ENCODE data around the gene DELE1. TPM values are rescaled to one million over a fixed set of nuclear protein-coding genes. Genes with fewer than 3 reads are reported as not detected.

DELE1 gene
- total RNA-seq, 1 experiment from 2014 or later, result 67.6 TPM

DNA sequence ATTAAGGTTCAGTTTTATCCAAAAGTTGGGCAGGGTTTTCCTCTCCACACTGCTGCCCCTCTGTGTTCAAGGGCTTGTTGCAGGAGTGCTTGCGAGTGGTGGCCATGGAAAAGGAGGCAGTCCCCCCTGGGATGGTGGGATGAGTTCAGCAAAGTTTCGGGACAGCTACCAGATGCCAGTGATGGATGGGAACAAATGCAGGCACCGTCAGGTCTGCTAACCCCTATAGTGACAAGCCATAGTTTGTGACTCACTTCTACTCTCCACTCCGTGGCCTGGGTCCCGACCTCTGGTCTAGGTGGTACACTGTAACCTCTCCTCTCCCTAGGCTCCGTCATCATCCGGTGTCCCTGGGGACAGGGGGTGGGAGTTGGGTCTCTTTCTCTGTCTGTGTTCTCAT, 41.4 kb downstream of the DELE1 start:
- no peak for DNase-seq
- Mint-ChIP-seq H3K9me3 (ENCODE audit: unreplicated experiment) (no peaks in the 10 kb centered on the region), H3K4me3 (ENCODE audit: unreplicated experiment) (no peak overlapping the region), H3K4me1 (ENCODE audit: low read depth, unreplicated experiment) (peaks cover 6% of the 10 kb centered on the region), H3K36me3 (ENCODE audit: insufficient read depth, unreplicated experiment) (peaks cover 15% of the 10 kb centered on the region), H3K27me3 (ENCODE audit: insufficient read depth, unreplicated experiment) (no peaks in the 10 kb centered on the region), H3K27ac (ENCODE audit: unreplicated experiment) (no peak overlapping the region)
- intact Hi-C loops (cut with micrococcal nuclease; ENCODE audit: unreplicated experiment), result no loop called here
- Histone ChIP-seq H3K9me3 (no peaks in the 10 kb centered on the region), H3K36me3 (ENCODE audit: control insufficient read depth, insufficient read depth, low read length) (no peaks in the 10 kb centered on the region), H3K27me3 (replicated peaks; ENCODE audit: control insufficient read depth, insufficient read depth, low read length) (no peaks in the 10 kb centered on the region), H3K4me3 (ENCODE audit: low read depth, low read length) (no peak overlapping the region), H3K4me1 (peaks cover 20% of the 10 kb centered on the region)
- CTCF ChIA-PET, result interaction anchor here (0.6 kb wide), 1 partner anchor 38 kb away, joined by 3 read pairs; no protein-coding TSS in a partner anchor
- TF ChIP-seq, protein P1, sequence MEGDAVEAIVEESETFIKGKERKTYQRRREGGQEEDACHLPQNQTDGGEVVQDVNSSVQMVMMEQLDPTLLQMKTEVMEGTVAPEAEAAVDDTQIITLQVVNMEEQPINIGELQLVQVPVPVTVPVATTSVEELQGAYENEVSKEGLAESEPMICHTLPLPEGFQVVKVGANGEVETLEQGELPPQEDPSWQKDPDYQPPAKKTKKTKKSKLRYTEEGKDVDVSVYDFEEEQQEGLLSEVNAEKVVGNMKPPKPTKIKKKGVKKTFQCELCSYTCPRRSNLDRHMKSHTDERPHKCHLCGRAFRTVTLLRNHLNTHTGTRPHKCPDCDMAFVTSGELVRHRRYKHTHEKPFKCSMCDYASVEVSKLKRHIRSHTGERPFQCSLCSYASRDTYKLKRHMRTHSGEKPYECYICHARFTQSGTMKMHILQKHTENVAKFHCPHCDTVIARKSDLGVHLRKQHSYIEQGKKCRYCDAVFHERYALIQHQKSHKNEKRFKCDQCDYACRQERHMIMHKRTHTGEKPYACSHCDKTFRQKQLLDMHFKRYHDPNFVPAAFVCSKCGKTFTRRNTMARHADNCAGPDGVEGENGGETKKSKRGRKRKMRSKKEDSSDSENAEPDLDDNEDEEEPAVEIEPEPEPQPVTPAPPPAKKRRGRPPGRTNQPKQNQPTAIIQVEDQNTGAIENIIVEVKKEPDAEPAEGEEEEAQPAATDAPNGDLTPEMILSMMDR (IDR thresholded peaks at IDR 0.05; ENCODE audit: insufficient read depth in 1 of 2, low read depth in 1 of 2, low read length in 1 of 2, severe bottlenecking in 1 of 2, unreplicated experiment in 1 of 2), result no peak
- POLR2A ChIA-PET, result no interaction called here
- BruUV-seq (replicated peaks), result no TSS peak

DNA sequence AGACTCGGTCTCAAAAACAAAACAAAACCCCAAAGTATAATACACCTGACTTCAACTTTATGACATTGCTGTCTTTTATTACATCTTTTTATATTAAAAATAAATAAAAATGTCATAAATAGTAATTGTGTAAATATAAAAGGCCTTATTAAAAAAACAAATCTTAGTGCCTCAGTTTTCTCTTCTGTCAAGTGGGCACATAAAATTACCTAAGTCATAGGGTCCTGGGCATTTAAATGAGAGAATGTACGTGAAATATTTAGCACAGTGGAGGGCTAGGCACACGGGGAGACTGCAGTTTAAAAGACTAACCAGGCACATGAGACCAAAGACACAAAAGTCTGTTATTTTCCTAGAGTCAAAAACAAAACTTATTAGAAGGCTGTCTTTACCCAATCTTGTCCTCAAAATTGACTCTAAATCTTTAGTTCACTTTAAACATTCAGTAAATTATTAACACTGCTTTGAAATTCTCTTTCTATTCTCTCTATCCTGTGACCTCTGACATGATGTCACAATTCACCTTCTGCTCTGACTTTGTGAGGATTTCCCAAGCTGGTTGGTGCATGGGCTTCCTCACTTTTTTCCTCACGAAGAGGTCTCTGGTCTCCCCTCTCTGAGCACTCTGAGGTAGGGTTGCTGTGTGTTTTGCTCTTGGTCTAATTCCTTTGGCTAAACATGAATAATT, 42.7 kb downstream of the DELE1 start:
- H3K36me3 Mint-ChIP-seq (ENCODE audit: insufficient read depth, unreplicated experiment), result peaks cover 17% of the 10 kb centered on the region
- H3K27ac Mint-ChIP-seq (ENCODE audit: unreplicated experiment), result no peak overlapping the region
- peaks cover 6% of the 10 kb centered on the region for H3K4me1 Mint-ChIP-seq (ENCODE audit: low read depth, unreplicated experiment)
- Histone ChIP-seq H3K4me1 (peaks cover 23% of the 10 kb centered on the region), H3K27me3 (replicated peaks; ENCODE audit: control insufficient read depth, insufficient read depth, low read length) (no peaks in the 10 kb centered on the region), H3K4me3 (ENCODE audit: low read depth, low read length) (no peak overlapping the region), H3K36me3 (ENCODE audit: control insufficient read depth, insufficient read depth, low read length) (no peaks in the 10 kb centered on the region), H3K9me3 (no peaks in the 10 kb centered on the region)
- intact Hi-C loops (cut with micrococcal nuclease; ENCODE audit: unreplicated experiment), result no loop called here
- DNase-seq, result no peak
- no peaks in the 10 kb centered on the region for H3K9me3 Mint-ChIP-seq (ENCODE audit: unreplicated experiment)
- BruUV-seq (replicated peaks), result no TSS peak
- TF ChIP-seq, protein P1 (IDR thresholded peaks at IDR 0.05; ENCODE audit: insufficient read depth in 1 of 2, low read depth in 1 of 2, low read length in 1 of 2, severe bottlenecking in 1 of 2, unreplicated experiment in 1 of 2), result no peak
- H3K4me3 Mint-ChIP-seq (ENCODE audit: unreplicated experiment), result no peak overlapping the region
- ChIA-PET CTCF (interaction anchor here (0.7 kb wide), 1 partner anchor 53 kb away, joined by 4 read pairs; no protein-coding TSS in a partner anchor), POLR2A (no interaction called here)
- H3K27me3 Mint-ChIP-seq (ENCODE audit: insufficient read depth, unreplicated experiment), result no peaks in the 10 kb centered on the region

- Mint-ChIP-seq H3K36me3 (ENCODE audit: insufficient read depth, unreplicated experiment) (peaks cover 21% of the 10 kb centered on the region), H3K4me3 (ENCODE audit: unreplicated experiment) (no peak overlapping the region), H3K4me1 (ENCODE audit: low read depth, unreplicated experiment) (peaks cover 6% of the 10 kb centered on the region), H3K27ac (ENCODE audit: unreplicated experiment) (no peak overlapping the region), H3K9me3 (ENCODE audit: unreplicated experiment) (no peaks in the 10 kb centered on the region), H3K27me3 (ENCODE audit: insufficient read depth, unreplicated experiment) (no peaks in the 10 kb centered on the region)
- H3K27me3 ChIP-seq (replicated peaks; ENCODE audit: control insufficient read depth, insufficient read depth, low read length), result no peaks in the 10 kb centered on the region
- no TSS peak for BruUV-seq (replicated peaks)
- no peaks in the 10 kb centered on the region for H3K9me3 ChIP-seq
- DNase-seq, result no peak
- H3K4me1 ChIP-seq, result peaks cover 23% of the 10 kb centered on the region
- TF ChIP-seq, protein P1 (IDR thresholded peaks at IDR 0.05; ENCODE audit: insufficient read depth in 1 of 2, low read depth in 1 of 2, low read length in 1 of 2, severe bottlenecking in 1 of 2, unreplicated experiment in 1 of 2), result no peak
- no peak overlapping the region for H3K4me3 ChIP-seq (ENCODE audit: low read depth, low read length)
- H3K36me3 ChIP-seq (ENCODE audit: control insufficient read depth, insufficient read depth, low read length), result no peaks in the 10 kb centered on the region
- intact Hi-C loops (cut with micrococcal nuclease; ENCODE audit: unreplicated experiment), result no loop called here
- CTCF ChIA-PET, result no interaction called here
- POLR2A ChIA-PET, result no interaction called here
These were observed 43.3 kb downstream of the DELE1 start for GRCh38 chr5:141966963-141967333.
